Posterior vena cava (tissue), 2 donors: Measurements from ENCODE around the gene WDFY2. TPM values are rescaled to one million over a fixed set of nuclear protein-coding genes. Genes with fewer than 3 reads are reported as not detected.
A peak's percentile ranks its signal among the peaks of the same experiment; 100 is the strongest.

Source experiments
- DNase-seq: peaks from one replicate; pipeline ENCODE4 v3.0.0-alpha.2; 2020; ENCODE audit warnings: low spot score
- intact Hi-C, 2 donors: fragments of 100-400 bp; cut with DNase I; formaldehyde crosslinking; loops; one replicate each; pipeline versions ENCODE4 v1.14.1 to v1.14.2; 2022 to 2023
- total RNA-seq, 2 donors: library from RNA; stranded (reverse); fragmentation: NEBNext Ultra II Directional; extraction: Animal tissue kit (Norgen Biotek cat#: 25700); gene quantifications; one replicate each; pipeline ENCODE4 v1.2.1, GENCODE V29; 2021
- donor health status: DM: yes; HTN: yes; CAD: no.
- donor health status: DM: yes; HTN: yes; CAD: no.

Gene WDFY2
- total RNA-seq, 2 donors from 2014 or later: 10.6 to 13.0 TPM

- DNase-seq: no peak
- intact Hi-C loops: no loop called here
Measured at GRCh38 chr13:51795419-51795818, 211.2 kb downstream of the WDFY2 start.

GRCh38 chr13:51796546-51796945, 212.3 kb downstream of the WDFY2 start:
- DNase-seq: no peak
- intact Hi-C loops: no loop called here

GRCh38 chr13:51797664-51798488, 213.6 kb downstream of the WDFY2 start:
- intact Hi-C loops: no loop called here
- no peak for DNase-seq

GRCh38 chr13:51799261-51799660, 215.0 kb downstream of the WDFY2 start:
- no peak for DNase-seq
- intact Hi-C loops: no loop called here

GRCh38 chr13:51800486-51800885, 216.2 kb downstream of the WDFY2 start:
- no peak for DNase-seq
- intact Hi-C loops: no loop called here

GRCh38 chr13:51801631-51802099, 217.4 kb downstream of the WDFY2 start:
- peak; percentile 87 for DNase-seq
- intact Hi-C loops: no loop called here

- intact Hi-C loops: no loop called here
Measured at GRCh38 chr13:51802631-51803418, 218.6 kb downstream of the WDFY2 start.

GRCh38 chr13:51803422-51804294, 219.4 kb downstream of the WDFY2 start, which contains the start of gene DHRS12:
DHRS12 (minus strand) TSS chr13:51804163; CDS start chr13:51799659, 4,504 bp downstream.
- DNase-seq: peak; percentile 98
- intact Hi-C loops: no loop called here

More at GRCh38 chr13:51802631-51803418, 218.6 kb downstream of the WDFY2 start:
- DNase-seq: no peak

- intact Hi-C loops: no loop called here
- no peak for DNase-seq
Measured at GRCh38 chr13:51804295-51805172, 220.3 kb downstream of the WDFY2 start.

- intact Hi-C loops: no loop called here
- no peak for DNase-seq
Measured at GRCh38 chr13:51805313-51805712, 221.1 kb downstream of the WDFY2 start.

GRCh38 chr13:51805925-51806324, 221.7 kb downstream of the WDFY2 start:
- intact Hi-C loops: no loop called here
- no peak for DNase-seq

GRCh38 chr13:51806566-51806965, 222.3 kb downstream of the WDFY2 start:
- no peak for DNase-seq
- intact Hi-C loops: no loop called here

- intact Hi-C loops: no loop called here
- no peak for DNase-seq
Measured at GRCh38 chr13:51807041-51807440, 222.8 kb downstream of the WDFY2 start.

GRCh38 chr13:51808811-51809210, 224.5 kb downstream of the WDFY2 start:
- intact Hi-C loops: no loop called here
- no peak for DNase-seq

GRCh38 chr13:51811046-51811445, 226.8 kb downstream of the WDFY2 start:
- no peak for DNase-seq

GRCh38 chr13:51811920-51812451, 227.7 kb downstream of the WDFY2 start:
- intact Hi-C loops: no loop called here

More at GRCh38 chr13:51811046-51811445, 226.8 kb downstream of the WDFY2 start:
- intact Hi-C loops: no loop called here

GRCh38 chr13:51814071-51814470, 229.8 kb downstream of the WDFY2 start:
- intact Hi-C loops: no loop called here
- DNase-seq: no peak

More at GRCh38 chr13:51811920-51812451, 227.7 kb downstream of the WDFY2 start:
- DNase-seq: no peak
